RWPE1 (cell line): ENCODE data around the gene JMJD4.

Source experiments
- CTCF ChIA-PET: fragments of 350-600 bp; sonication (Branson Sonifier 250); formaldehyde crosslinking; extraction: SDS; loops from one replicate; lab custom pipeline; 2021; lab: Yijun Ruan, JAX
- POLR2A ChIA-PET: fragments of 400-600 bp; formaldehyde crosslinking; extraction: SDS; loops from one replicate; lab custom pipeline; 2020; ENCODE audit warnings: antibody characterized with exemption; ENCODE audit not compliant: low non-redundant PET; lab: Yijun Ruan, JAX
- DNase-seq: peaks from one replicate; pipeline ENCODE4 v3.0.0; 2012; ENCODE audit warnings: low spot score
- H3K27ac ChIP-seq: fragments of 450-650 bp; 2 replicates; pipeline ENCODE4 v1.5.1; 2017
- CTCF ChIP-seq: fragments of 450-650 bp; conservative IDR thresholded peaks from 2 replicates; pipeline ENCODE4 v1.5.1; 2017; ENCODE audit warnings: low read depth, mild to moderate bottlenecking

JMJD4 gene

GRCh38 chr1:227746676-227747075 lies 11.6 kb upstream of the JMJD4 start:
- POLR2A ChIA-PET = no interaction called here
- CTCF ChIA-PET = interaction anchor here (0.6 kb wide), 1 partner anchor 1106 kb away, joined by 3 read pairs; no protein-coding TSS in a partner anchor

GRCh38 chr1:227745568-227746265 lies 10.6 kb upstream of the JMJD4 start:
- ChIA-PET CTCF (interaction anchor here (1.0 kb wide), 1 partner anchor 17 kb away, joined by 5 read pairs; no protein-coding TSS in a partner anchor), POLR2A (no interaction called here)
- TF ChIP-seq CTCF = no peak
- peak overlapping the region; percentile 40 for H3K27ac ChIP-seq
- no peak for DNase-seq

More at GRCh38 chr1:227746676-227747075, 11.6 kb upstream of the JMJD4 start:
- DNase-seq = no peak
- TF ChIP-seq CTCF = no peak
- H3K27ac ChIP-seq = no peak overlapping the region

- peak overlapping the region; percentile 40; the same call in 1 of the 2 replicates for H3K27ac ChIP-seq
- ChIA-PET CTCF (interaction anchor here (0.7 kb wide), 1 partner anchor 17 kb away, joined by 4 read pairs; no protein-coding TSS in a partner anchor), POLR2A (no interaction called here)
- DNase-seq = no peak
- TF ChIP-seq CTCF = no peak
These were observed 9.6 kb upstream of the JMJD4 start for GRCh38 chr1:227744668-227745067.

- CTCF ChIA-PET = interaction anchor here (0.6 to 1.4 kb wide), 2 partner anchors 19 to 286 kb away, joined by 3 to 8 read pairs; no protein-coding TSS in a partner anchor
These were observed 7.9 kb upstream of the JMJD4 start for GRCh38 chr1:227742738-227743715.

GRCh38 chr1:227741166-227741870 lies 6.2 kb upstream of the JMJD4 start:
- ChIA-PET POLR2A (no interaction called here), CTCF (interaction anchor here (0.5 to 1.5 kb wide), 2 partner anchors 21 to 249 kb away, joined by 3 to 4 read pairs; no protein-coding TSS in a partner anchor)
- TF ChIP-seq CTCF = no peak
- DNase-seq = no peak
- 0 out of 2 replicates have a peak overlapping the region, but pooled peaks have one; percentile 20 for H3K27ac ChIP-seq

More at GRCh38 chr1:227742738-227743715, 7.9 kb upstream of the JMJD4 start:
- DNase-seq = no peak
- no peak for TF ChIP-seq CTCF
- POLR2A ChIA-PET = interaction anchor here (0.5 kb wide), 1 partner anchor 10 kb away, joined by 6 read pairs; no protein-coding TSS in a partner anchor
- 0 out of 2 replicates have a peak overlapping the region, but pooled peaks have one; percentile 4 for H3K27ac ChIP-seq
